ENCODE data around the gene GPC6.
A peak's percentile ranks its signal among the peaks of the same experiment; 100 is the strongest.

The GPC6 gene

GRCh38 chr13:93649496-93649895 lies 422.9 kb downstream of the GPC6 start:
- Histone ChIP-seq H3K4me1 (no peaks in the 10 kb centered on the region), H3K36me3 (replicated peaks) (no peaks in the 10 kb centered on the region), H3K4me3 (no peak overlapping the region), H3K9me3 (no peaks in the 10 kb centered on the region), H3K27me3 (ENCODE audit: low read depth) (no peaks in the 10 kb centered on the region)
- no peak for DNase-seq (ENCODE audit: low spot score in 2 of 2)
- in situ Hi-C loops (cut with MboI; ENCODE audit: low sequenced_read_pairs) = no loop called here

GRCh38 chr13:93653776-93654175 lies 427.2 kb downstream of the GPC6 start:
- Histone ChIP-seq H3K4me3 (no peak overlapping the region), H3K27me3 (ENCODE audit: low read depth) (no peaks in the 10 kb centered on the region), H3K36me3 (replicated peaks) (no peaks in the 10 kb centered on the region), H3K9me3 (no peaks in the 10 kb centered on the region), H3K4me1 (no peaks in the 10 kb centered on the region)
- DNase-seq (ENCODE audit: low spot score in 2 of 2) = no peak
- in situ Hi-C loops (cut with MboI; ENCODE audit: low sequenced_read_pairs) = no loop called here

GRCh38 chr13:93655154-93655553 lies 428.5 kb downstream of the GPC6 start:
- in situ Hi-C loops (cut with MboI; ENCODE audit: low sequenced_read_pairs) = no loop called here
- DNase-seq (ENCODE audit: low spot score in 2 of 2) = no peak
- H3K9me3 ChIP-seq = no peaks in the 10 kb centered on the region
- H3K27me3 ChIP-seq (ENCODE audit: low read depth) = no peaks in the 10 kb centered on the region
- H3K36me3 ChIP-seq (replicated peaks) = no peaks in the 10 kb centered on the region
- H3K4me3 ChIP-seq = no peak overlapping the region
- peaks cover 8% of the 10 kb centered on the region for H3K4me1 ChIP-seq

GRCh38 chr13:93660391-93661063 lies 433.9 kb downstream of the GPC6 start:
- no peaks in the 10 kb centered on the region for H3K9me3 ChIP-seq
- DNase-seq (ENCODE audit: low spot score in 2 of 2) = peak in 1 of 2 experiments; percentile 9
- H3K36me3 ChIP-seq (replicated peaks) = no peaks in the 10 kb centered on the region
- in situ Hi-C loops (cut with MboI; ENCODE audit: low sequenced_read_pairs) = no loop called here
- H3K4me3 ChIP-seq = no peak overlapping the region
- H3K27me3 ChIP-seq (ENCODE audit: low read depth) = no peaks in the 10 kb centered on the region
- peaks cover 23% of the 10 kb centered on the region for H3K4me1 ChIP-seq

GRCh38 chr13:93670866-93671265 lies 444.3 kb downstream of the GPC6 start:
- in situ Hi-C loops (cut with MboI; ENCODE audit: low sequenced_read_pairs) = no loop called here
- H3K4me3 ChIP-seq = no peak overlapping the region
- H3K36me3 ChIP-seq (replicated peaks) = no peaks in the 10 kb centered on the region
- H3K27me3 ChIP-seq (ENCODE audit: low read depth) = no peaks in the 10 kb centered on the region
- H3K9me3 ChIP-seq = no peaks in the 10 kb centered on the region
- no peaks in the 10 kb centered on the region for H3K4me1 ChIP-seq
- DNase-seq (ENCODE audit: low spot score in 2 of 2) = no peak

GRCh38 chr13:93672996-93673395 lies 446.4 kb downstream of the GPC6 start:
- peaks cover 1% of the 10 kb centered on the region; the same call in 1 of the 2 replicates for H3K4me1 ChIP-seq
- no peak overlapping the region for H3K4me3 ChIP-seq
- in situ Hi-C loops (cut with MboI; ENCODE audit: low sequenced_read_pairs) = no loop called here
- DNase-seq (ENCODE audit: low spot score in 2 of 2) = no peak
- H3K27me3 ChIP-seq (ENCODE audit: low read depth) = no peaks in the 10 kb centered on the region
- H3K9me3 ChIP-seq = no peaks in the 10 kb centered on the region
- H3K36me3 ChIP-seq (replicated peaks) = no peaks in the 10 kb centered on the region

GRCh38 chr13:93673885-93674284 lies 447.3 kb downstream of the GPC6 start:
- no peaks in the 10 kb centered on the region for H3K9me3 ChIP-seq
- H3K27me3 ChIP-seq (ENCODE audit: low read depth) = no peaks in the 10 kb centered on the region
- peaks cover 4% of the 10 kb centered on the region for H3K4me1 ChIP-seq
- H3K4me3 ChIP-seq = no peak overlapping the region
- in situ Hi-C loops (cut with MboI; ENCODE audit: low sequenced_read_pairs) = no loop called here
- H3K36me3 ChIP-seq (replicated peaks) = no peaks in the 10 kb centered on the region
- no peak for DNase-seq (ENCODE audit: low spot score in 2 of 2)

GRCh38 chr13:93674337-93674755 lies 447.7 kb downstream of the GPC6 start:
- in situ Hi-C loops (cut with MboI; ENCODE audit: low sequenced_read_pairs) = no loop called here
- H3K36me3 ChIP-seq (replicated peaks) = no peaks in the 10 kb centered on the region
- H3K9me3 ChIP-seq = no peaks in the 10 kb centered on the region
- H3K4me1 ChIP-seq = peaks cover 4% of the 10 kb centered on the region
- H3K27me3 ChIP-seq (ENCODE audit: low read depth) = no peaks in the 10 kb centered on the region
- no peak overlapping the region for H3K4me3 ChIP-seq
- no peak for DNase-seq (ENCODE audit: low spot score in 2 of 2)

- no peak for DNase-seq (ENCODE audit: low spot score in 2 of 2)
- Histone ChIP-seq H3K4me1 (peaks cover 4% of the 10 kb centered on the region), H3K36me3 (replicated peaks) (no peaks in the 10 kb centered on the region), H3K27me3 (ENCODE audit: low read depth) (no peaks in the 10 kb centered on the region), H3K4me3 (no peak overlapping the region), H3K9me3 (no peaks in the 10 kb centered on the region)
- in situ Hi-C loops (cut with MboI; ENCODE audit: low sequenced_read_pairs) = no loop called here
Observed at GRCh38 chr13:93680329-93680728, 453.7 kb downstream of the GPC6 start.

- Histone ChIP-seq H3K36me3 (replicated peaks) (no peaks in the 10 kb centered on the region), H3K27me3 (ENCODE audit: low read depth) (no peaks in the 10 kb centered on the region), H3K4me1 (no peaks in the 10 kb centered on the region), H3K9me3 (no peaks in the 10 kb centered on the region), H3K4me3 (no peak overlapping the region)
- DNase-seq (ENCODE audit: low spot score in 2 of 2) = no peak
- in situ Hi-C loops (cut with MboI; ENCODE audit: low sequenced_read_pairs) = no loop called here
Observed at GRCh38 chr13:93685900-93686299, 459.3 kb downstream of the GPC6 start.

- Histone ChIP-seq H3K4me3 (no peak overlapping the region), H3K4me1 (no peaks in the 10 kb centered on the region), H3K9me3 (no peaks in the 10 kb centered on the region), H3K36me3 (replicated peaks) (no peaks in the 10 kb centered on the region), H3K27me3 (ENCODE audit: low read depth) (no peaks in the 10 kb centered on the region)
- in situ Hi-C loops (cut with MboI; ENCODE audit: low sequenced_read_pairs) = no loop called here
- DNase-seq (ENCODE audit: low spot score in 2 of 2) = no peak
Observed at GRCh38 chr13:93686399-93686798, 459.8 kb downstream of the GPC6 start.

- Histone ChIP-seq H3K4me1 (no peaks in the 10 kb centered on the region), H3K9me3 (no peaks in the 10 kb centered on the region), H3K27me3 (ENCODE audit: low read depth) (no peaks in the 10 kb centered on the region), H3K4me3 (no peak overlapping the region), H3K36me3 (replicated peaks) (no peaks in the 10 kb centered on the region)
- no peak for DNase-seq (ENCODE audit: low spot score in 2 of 2)
- in situ Hi-C loops (cut with MboI; ENCODE audit: low sequenced_read_pairs) = no loop called here
Observed at GRCh38 chr13:93687261-93687660, 460.7 kb downstream of the GPC6 start.

- Histone ChIP-seq H3K4me1 (no peaks in the 10 kb centered on the region), H3K27me3 (ENCODE audit: low read depth) (no peaks in the 10 kb centered on the region), H3K9me3 (no peaks in the 10 kb centered on the region), H3K4me3 (no peak overlapping the region), H3K36me3 (replicated peaks) (no peaks in the 10 kb centered on the region)
- in situ Hi-C loops (cut with MboI; ENCODE audit: low sequenced_read_pairs) = no loop called here
- DNase-seq (ENCODE audit: low spot score in 2 of 2) = no peak
Observed at GRCh38 chr13:93689333-93689732, 462.7 kb downstream of the GPC6 start.

GRCh38 chr13:93690139-93690538 lies 463.5 kb downstream of the GPC6 start:
- peak in 1 of 2 experiments; percentile 49 for DNase-seq (ENCODE audit: low spot score in 2 of 2)
- Histone ChIP-seq H3K27me3 (ENCODE audit: low read depth) (no peaks in the 10 kb centered on the region), H3K4me3 (no peak overlapping the region), H3K4me1 (no peaks in the 10 kb centered on the region), H3K9me3 (no peaks in the 10 kb centered on the region), H3K36me3 (replicated peaks) (no peaks in the 10 kb centered on the region)
- in situ Hi-C loops (cut with MboI; ENCODE audit: low sequenced_read_pairs) = no loop called here

- H3K27me3 ChIP-seq (ENCODE audit: low read depth) = no peaks in the 10 kb centered on the region
- H3K9me3 ChIP-seq = no peaks in the 10 kb centered on the region
- H3K36me3 ChIP-seq (replicated peaks) = no peaks in the 10 kb centered on the region
- in situ Hi-C loops (cut with MboI; ENCODE audit: low sequenced_read_pairs) = no loop called here
- no peaks in the 10 kb centered on the region for H3K4me1 ChIP-seq
- DNase-seq (ENCODE audit: low spot score in 2 of 2) = no peak
- no peak overlapping the region for H3K4me3 ChIP-seq
Observed at GRCh38 chr13:93698016-93698613, 471.5 kb downstream of the GPC6 start.

Data from HAP-1 (cell line).